Liver (tissue), 9 donors: ENCODE measurements around the gene UBIAD1. TPM values are rescaled to one million over a fixed set of nuclear protein-coding genes. Genes with fewer than 3 reads are reported as not detected.

Experiments used
- DNase-seq: peaks from one replicate; pipeline ENCODE4 v3.0.0-alpha.2; 2017; ENCODE audit warnings: low spot score
- H3K27ac ChIP-seq, 2 donors: one replicate each; pipeline ENCODE4 v1.7.0; 2013; ENCODE audit warnings: inconsistent platforms in 2 of 2, low read length in 2 of 2, control low read depth in 1 of 2, low read depth in 1 of 2, mild to moderate bottlenecking in 1 of 2
- H3K27me3 ChIP-seq, 4 donors: one replicate each; pipeline versions ENCODE4 v1.6.1 to v1.7.0; 2013; ENCODE audit warnings: low read length in 3 of 4, inconsistent platforms in 1 of 4, mild to moderate bottlenecking in 1 of 4, moderate library complexity in 1 of 4; ENCODE audit not compliant: control insufficient read depth in 4 of 4, insufficient read depth in 4 of 4
- H3K36me3 ChIP-seq, 4 donors: one replicate each; pipeline versions ENCODE4 v1.6.1 to v1.7.0; 2013; ENCODE audit warnings: low read length in 3 of 4, mild to moderate bottlenecking in 3 of 4, low read depth in 1 of 4, moderate library complexity in 1 of 4; ENCODE audit not compliant: control insufficient read depth in 4 of 4, insufficient read depth in 3 of 4
- H3K4me1 ChIP-seq, 4 donors: one replicate each; pipeline versions ENCODE4 v1.6.1 to v1.7.0; 2013; ENCODE audit warnings: low read length in 3 of 4, mild to moderate bottlenecking in 3 of 4, moderate library complexity in 1 of 4; ENCODE audit not compliant: control insufficient read depth in 4 of 4, insufficient read depth in 4 of 4
- H3K4me3 ChIP-seq, 3 donors: one replicate each; pipeline versions ENCODE4 v1.6.1 to v1.7.0; 2013; ENCODE audit warnings: low read length in 3 of 3, control low read depth in 1 of 3, low read depth in 1 of 3, mild to moderate bottlenecking in 1 of 3
- H3K9ac ChIP-seq, 2 donors: one replicate each; pipeline ENCODE4 v1.7.0; 2013; ENCODE audit warnings: low read length in 2 of 2, mild to moderate bottlenecking in 2 of 2, moderate library complexity in 2 of 2, control low read depth in 1 of 2, low read depth in 1 of 2
- H3K9me3 ChIP-seq, 4 donors: one replicate each; pipeline versions ENCODE4 v1.6.1 to v1.7.0; 2013; ENCODE audit warnings: low read length in 3 of 4; ENCODE audit not compliant: control insufficient read depth in 4 of 4
- CTCF ChIP-seq: fragments of 150-350 bp; IDR thresholded peaks from 2 replicates; pipeline ENCODE4 v1.5.1; 2017; ENCODE audit warnings: improper control_type of control experiment, low read depth, low read length; ENCODE audit not compliant: missing input control
- EGR1 ChIP-seq, 2 donors: IDR thresholded peaks; 2 replicates each; pipeline ENCODE4 v1.6.1; 2016 to 2018; ENCODE audit warnings: antibody characterized with exemption in 2 of 2, low read depth in 2 of 2
- FOXA1 ChIP-seq: IDR thresholded peaks from 2 replicates; pipeline ENCODE4 v1.6.1; 2016; ENCODE audit warnings: antibody characterized with exemption
- FOXA2 ChIP-seq: IDR thresholded peaks from 2 replicates; pipeline ENCODE4 v1.6.1; 2016; ENCODE audit warnings: antibody characterized with exemption
- HNF4A ChIP-seq, 2 donors: conservative IDR thresholded peaks; 2 replicates each; pipeline ENCODE4 v1.6.1; 2016; ENCODE audit warnings: antibody characterized with exemption in 2 of 2, mild to moderate bottlenecking in 2 of 2
- JUND ChIP-seq, 2 donors: IDR thresholded peaks; 2 replicates each; pipeline ENCODE4 v1.6.1; 2016; ENCODE audit warnings: antibody characterized with exemption in 2 of 2
- RAD21 ChIP-seq, 2 donors: IDR thresholded peaks; 2 replicates each; pipeline ENCODE4 v1.6.1; 2016; ENCODE audit warnings: antibody characterized with exemption in 2 of 2, mild to moderate bottlenecking in 2 of 2
- SP1 ChIP-seq: IDR thresholded peaks from 2 replicates; pipeline ENCODE4 v1.6.1; 2018; ENCODE audit warnings: antibody characterized with exemption, mild to moderate bottlenecking
- TAF1 ChIP-seq: conservative IDR thresholded peaks from 2 replicates; pipeline ENCODE4 v1.6.1; 2016; ENCODE audit warnings: antibody characterized with exemption, mild to moderate bottlenecking
- YY1 ChIP-seq: IDR thresholded peaks from 2 replicates; pipeline ENCODE4 v1.6.1; 2016; ENCODE audit warnings: antibody characterized with exemption, mild to moderate bottlenecking
- ZBTB33 ChIP-seq: IDR thresholded peaks from 2 replicates; pipeline ENCODE4 v1.6.1; 2016; ENCODE audit warnings: antibody characterized with exemption
- WGBS: extraction: QIAGEN DNeasy Blood & Tissue Kit; methylation state at CpG from one replicate; pipeline ENCODE4 v1.1.7; 2013; 5-methylcytosine and 5-hydroxymethylcytosine counted together
- polyA plus RNA-seq, 2 donors: library from polyadenylated mRNA; stranded (reverse) in 1 of 2; unstranded in 1 of 2; fragments of 200-250 nt in 1 of 2; fragments of >200 nt in 1 of 2; fragmentation: Nextera tagmentation in 1 of 2; extraction: Ambion mirVana in 1 of 2; gene quantifications; one replicate each; pipeline versions ENCODE4 v1.2.1 to v1.2.3, GENCODE V29; 2013 to 2015
- total RNA-seq, 2 donors: library from RNA; depleted of rRNA; stranded (reverse); fragments of >200 nt; gene quantifications; one replicate each; pipeline ENCODE4 v1.2.3, GENCODE V29; 2014
- TF ChIP-seq, protein P1 (sequence below): IDR thresholded peaks from 2 replicates; pipeline ENCODE4 v1.6.1; 2016; ENCODE audit warnings: antibody characterized with exemption
- TF ChIP-seq, protein P2 (sequence below): IDR thresholded peaks from 2 replicates; pipeline ENCODE4 v1.6.1; 2016; ENCODE audit warnings: antibody characterized with exemption
- donor health status: healthy.
- donor health status: healthy.
- donor health status: healthy.
- donor health status: healthy.
- donor health status: healthy.

Gene UBIAD1
- total and polyA plus RNA-seq, 4 donors, result 5.4 to 10.2 (median 8.9) TPM

GRCh38 chr1:11326070-11326469, 53.1 kb downstream of the UBIAD1 start:
- H3K4me3 ChIP-seq, result no peak overlapping the region
- DNase-seq, result no peak
- H3K27me3 ChIP-seq, result no peaks in the 10 kb centered on the region
- H3K9ac ChIP-seq, result no peak overlapping the region
- 75% methylated on average over 4 of the region's 4 CpGs for WGBS
- no peak overlapping the region for H3K27ac ChIP-seq
- H3K36me3 ChIP-seq, result no peaks in the 10 kb centered on the region
- no peak for TF ChIP-seq FOXA1
- TF ChIP-seq, protein P1, sequence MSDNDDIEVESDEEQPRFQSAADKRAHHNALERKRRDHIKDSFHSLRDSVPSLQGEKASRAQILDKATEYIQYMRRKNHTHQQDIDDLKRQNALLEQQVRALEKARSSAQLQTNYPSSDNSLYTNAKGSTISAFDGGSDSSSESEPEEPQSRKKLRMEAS, result no peak
- TF ChIP-seq, protein P2, sequence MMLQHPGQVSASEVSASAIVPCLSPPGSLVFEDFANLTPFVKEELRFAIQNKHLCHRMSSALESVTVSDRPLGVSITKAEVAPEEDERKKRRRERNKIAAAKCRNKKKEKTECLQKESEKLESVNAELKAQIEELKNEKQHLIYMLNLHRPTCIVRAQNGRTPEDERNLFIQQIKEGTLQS, result no peak
- TF ChIP-seq JUND (IDR thresholded peaks at IDR 0.05), result no peak
- TF ChIP-seq EGR1 (IDR thresholded peaks at IDR 0.05; ENCODE audit: low read depth in 2 of 2), result no peak
- H3K9me3 ChIP-seq, result no peaks in the 10 kb centered on the region
- no peaks in the 10 kb centered on the region for H3K4me1 ChIP-seq

GRCh38 chr1:11328444-11328843, 55.4 kb downstream of the UBIAD1 start:
- DNase-seq, result no peak
- Histone ChIP-seq H3K9ac (no peak overlapping the region), H3K4me1 (no peaks in the 10 kb centered on the region), H3K27ac (no peak overlapping the region), H3K4me3 (no peak overlapping the region), H3K9me3 (no peaks in the 10 kb centered on the region), H3K27me3 (no peaks in the 10 kb centered on the region), H3K36me3 (no peaks in the 10 kb centered on the region)
- TF ChIP-seq EGR1 (IDR thresholded peaks at IDR 0.05; ENCODE audit: low read depth in 2 of 2) (no peak), TAF1 (no peak), ZBTB33 (no peak), FOXA2 (no peak), HNF4A (conservative IDR thresholded peaks at IDR 0.05) (no peak), YY1 (no peak), FOXA1 (no peak), JUND (IDR thresholded peaks at IDR 0.05) (no peak), CTCF (no peak), SP1 (no peak), RAD21 (IDR thresholded peaks at IDR 0.05) (no peak)
- TF ChIP-seq, protein P1, result no peak
- TF ChIP-seq, protein P2, result no peak
- WGBS, result 86% methylated on average over 7 of the region's 7 CpGs

DNA sequence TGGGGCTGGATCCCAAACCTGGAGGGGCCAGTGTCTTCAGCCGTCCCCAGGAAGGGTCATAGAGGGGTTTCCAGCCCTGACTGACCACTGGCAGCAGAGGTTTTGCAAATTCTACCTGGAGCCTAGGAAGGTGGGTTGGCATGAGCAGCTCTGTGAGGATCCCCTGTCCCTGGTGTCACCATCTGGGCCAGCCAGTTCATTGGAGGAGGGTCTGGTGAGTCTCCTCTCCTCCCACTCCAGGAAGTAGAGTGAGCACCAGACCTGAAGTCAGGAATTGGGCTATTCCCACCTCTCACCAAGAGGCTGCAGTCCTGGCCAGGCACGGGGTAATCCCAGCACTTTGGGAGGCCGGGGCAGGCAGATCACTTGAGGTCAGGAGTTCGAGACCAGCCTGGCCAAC, 57.4 kb downstream of the UBIAD1 start:
- 76% methylated on average over 4 of the region's 4 CpGs for WGBS

More for the DNA sequence above, 57.4 kb downstream of the UBIAD1 start:
- Histone ChIP-seq H3K4me1 (no peaks in the 10 kb centered on the region), H3K27ac (no peak overlapping the region), H3K9ac (no peak overlapping the region), H3K36me3 (no peaks in the 10 kb centered on the region), H3K27me3 (no peaks in the 10 kb centered on the region), H3K9me3 (no peaks in the 10 kb centered on the region), H3K4me3 (no peak overlapping the region)
- DNase-seq, result no peak
- TF ChIP-seq RAD21 (IDR thresholded peaks at IDR 0.05) (no peak), HNF4A (conservative IDR thresholded peaks at IDR 0.05) (no peak), TAF1 (no peak)
